WTC11 (cell line): ENCODE measurements around the gene TEAD1. TPM values are rescaled to one million over a fixed set of nuclear protein-coding genes. Genes with fewer than 3 reads are reported as not detected.

ENCODE experiments used
- AFF4 ChIP-seq: sonication (generic); formaldehyde crosslinking; IDR thresholded peaks from 2 replicates; pipeline ENCODE4 v1.8.1; 2023; ENCODE audit warnings: mild to moderate bottlenecking, missing genetic modification reagents, borderline replicate concordance
- ARID4B ChIP-seq: sonication (generic); formaldehyde crosslinking; IDR thresholded peaks from 2 replicates; pipeline ENCODE4 v1.8.0; 2023; ENCODE audit warnings: missing genetic modification reagents, mild to moderate bottlenecking, borderline replicate concordance
- CBFB ChIP-seq: sonication (generic); formaldehyde crosslinking; IDR thresholded peaks from 2 replicates; pipeline ENCODE4 v1.8.1; 2022; ENCODE audit warnings: mild to moderate bottlenecking, low read depth, missing genetic modification reagents
- FOXP1 ChIP-seq: sonication (generic); formaldehyde crosslinking; IDR thresholded peaks from 2 replicates; pipeline ENCODE4 v1.8.0; 2022; ENCODE audit warnings: missing genetic modification reagents, mild to moderate bottlenecking, moderate library complexity, borderline replicate concordance
- HMGXB4 ChIP-seq: sonication (generic); formaldehyde crosslinking; IDR thresholded peaks from 2 replicates; pipeline ENCODE4 v1.8.1; 2023; ENCODE audit warnings: mild to moderate bottlenecking, moderate library complexity, missing genetic modification reagents
- MLX ChIP-seq: sonication (generic); formaldehyde crosslinking; IDR thresholded peaks from 2 replicates; pipeline ENCODE4 v1.8.1; 2023; ENCODE audit warnings: mild to moderate bottlenecking, missing genetic modification reagents, moderate library complexity
- NR1H2 ChIP-seq: sonication (generic); formaldehyde crosslinking; IDR thresholded peaks from 2 replicates; pipeline ENCODE4 v1.9.0; 2021; ENCODE audit warnings: mild to moderate bottlenecking, moderate library complexity, missing genetic modification reagents
- NR3C1 ChIP-seq: sonication (generic); formaldehyde crosslinking; conservative IDR thresholded peaks from 2 replicates; pipeline ENCODE4 v1.8.1; 2023; ENCODE audit warnings: low read depth, mild to moderate bottlenecking, missing genetic modification reagents
- PRRX2 ChIP-seq: fragments of 250-450 bp; sonication (Bioruptor Pico); IDR thresholded peaks from 2 replicates; pipeline ENCODE4 v1.8.0; 2021; ENCODE audit warnings: mild to moderate bottlenecking
- USF1 ChIP-seq: sonication (generic); formaldehyde crosslinking; IDR thresholded peaks from 2 replicates; pipeline ENCODE4 v1.8.0; 2022; ENCODE audit warnings: mild to moderate bottlenecking, missing genetic modification reagents
- ZNF219 ChIP-seq: sonication (generic); formaldehyde crosslinking; IDR thresholded peaks from 2 replicates; pipeline ENCODE4 v1.8.0; 2023; ENCODE audit warnings: missing genetic modification reagents, mild to moderate bottlenecking, borderline replicate concordance
- ZNF263 ChIP-seq: sonication (generic); formaldehyde crosslinking; IDR thresholded peaks from 2 replicates; pipeline ENCODE4 v1.8.1; 2022; ENCODE audit warnings: low read depth, mild to moderate bottlenecking, moderate library complexity, missing genetic modification reagents
- ZNF532 ChIP-seq: fragments of 250-450 bp; sonication (Bioruptor Pico); IDR thresholded peaks from 2 replicates; pipeline ENCODE4 v1.9.0; 2021; ENCODE audit warnings: mild to moderate bottlenecking, borderline replicate concordance
- total RNA-seq: library from RNA; stranded (reverse); gene quantifications from 3 replicates; pipeline ENCODE4 v1.2.3, GENCODE V29; 2021

TEAD1 gene
- total RNA-seq, 1 experiment from 2014 or later, result 79.9 TPM

GRCh38 chr11:12624595-12624994 is 49.6 kb upstream of the TEAD1 start (continued):
- TF ChIP-seq AFF4 (CRISPR knock-in tag), result no peak
- no peak for TF ChIP-seq HMGXB4 (CRISPR knock-in tag)
- no peak for TF ChIP-seq CBFB (CRISPR knock-in tag)
- TF ChIP-seq ZNF263 (CRISPR knock-in tag), result no peak
- no peak for TF ChIP-seq ARID4B
- TF ChIP-seq ZNF219 (CRISPR knock-in tag), result no peak
- no peak for TF ChIP-seq PRRX2 (CRISPR knock-in tag)
- TF ChIP-seq FOXP1 (CRISPR knock-in tag), result no peak
- no peak for TF ChIP-seq NR3C1 (CRISPR knock-in tag)
- TF ChIP-seq NR1H2 (CRISPR knock-in tag), result no peak
- TF ChIP-seq USF1 (CRISPR knock-in tag), result no peak
- TF ChIP-seq MLX (CRISPR knock-in tag), result no peak
- TF ChIP-seq ZNF532, result no peak
